ENCODE measurements around the gene PASK. TPM values are rescaled to one million over a fixed set of nuclear protein-coding genes. Genes with fewer than 3 reads are reported as not detected.

Gene PASK
- polyA plus RNA-seq, 3 donors = 0.56 to 4.3 (median 0.70) TPM

- Mint-ChIP-seq H3K4me1 (peaks cover 9% of the 10 kb centered on the region), H3K36me3 (peaks cover 75 to 80% of the 10 kb centered on the region in 2 donors)
- H3K79me2 ChIP-seq (ENCODE audit: insufficient read depth, low read length) = peaks cover 28% of the 10 kb centered on the region
These were observed 53.5 kb downstream of the PASK start for GRCh38 chr2:241095594-241096290.

GRCh38 chr2:241094924-241095420 is 54.3 kb downstream of the PASK start:
- no peaks in the 10 kb centered on the region for H3K4me1 ChIP-seq (ENCODE audit: control insufficient read depth in 1 of 2, insufficient read depth in 2 of 2, low read length in 2 of 2)
- H3K9me3 ChIP-seq (replicated peaks in 1 of 2; ENCODE audit: control insufficient read depth in 1 of 2, insufficient read depth in 1 of 2, low read length in 2 of 2) = no peaks in the 10 kb centered on the region
- peaks cover 41% of the 10 kb centered on the region for H4K20me1 ChIP-seq (ENCODE audit: insufficient read depth, low read length)
- DNase-seq = no peak
- TF ChIP-seq CTCF (IDR thresholded peaks at IDR 0.05) = no peak
- Mint-ChIP-seq H3K4me1 (peaks cover 4% of the 10 kb centered on the region), H3K9me3 (peaks cover 0 to 1% (median 0%) of the 10 kb centered on the region in 7 donors), H3K4me3 (no peak overlapping the region), H3K36me3 (peaks cover 78 to 84% of the 10 kb centered on the region in 2 donors), H3K27ac (no peak overlapping the region), H3K27me3 (ENCODE audit: low read depth in 3 of 3) (peaks cover 0 to 2% (median 0%) of the 10 kb centered on the region in 3 donors)
- no peak overlapping the region for H3K4me2 ChIP-seq (replicated peaks; ENCODE audit: extremely low read depth, low read length, poor library complexity, severe bottlenecking)
- no peak overlapping the region for H2AFZ ChIP-seq (ENCODE audit: insufficient read depth, low read depth, low read length, poor library complexity, severe bottlenecking)
- no peaks in the 10 kb centered on the region for H3K27me3 ChIP-seq (ENCODE audit: control insufficient read depth in 2 of 2, insufficient read depth in 2 of 2, low read length in 2 of 2)
- H3K36me3 ChIP-seq (replicated peaks in 1 of 2; ENCODE audit: control insufficient read depth in 1 of 2, insufficient read depth in 2 of 2, low read length in 2 of 2) = peaks cover 80 to 100% of the 10 kb centered on the region in 2 donors
- WGBS (ENCODE audit: insufficient coverage) = 100% methylated on average over 1 of the region's 6 CpGs
- no peak overlapping the region for H3K9ac ChIP-seq (ENCODE audit: insufficient read depth, low read length, poor library complexity, severe bottlenecking)
- peaks cover 20% of the 10 kb centered on the region for H3K79me2 ChIP-seq (ENCODE audit: insufficient read depth, low read length)
- H3K27ac ChIP-seq (ENCODE audit: low read depth in 1 of 2, low read length in 2 of 2) = no peak overlapping the region
- H3K4me3 ChIP-seq (replicated peaks in 1 of 3; ENCODE audit: low read depth in 2 of 3, low read length in 3 of 3) = no peak overlapping the region
- intact Hi-C loops (cut with micrococcal nuclease) = no loop called here

More at GRCh38 chr2:241095594-241096290, 53.5 kb downstream of the PASK start:
- Mint-ChIP-seq H3K27me3 (ENCODE audit: low read depth in 3 of 3) (peaks cover 0 to 2% (median 0%) of the 10 kb centered on the region in 3 donors), H3K9me3 (peaks cover 0 to 1% (median 0%) of the 10 kb centered on the region in 7 donors), H3K27ac (peak overlapping the region in 1 of 7 donors; percentile 8), H3K4me3 (no peak overlapping the region)
- H3K9ac ChIP-seq (ENCODE audit: insufficient read depth, low read length, poor library complexity, severe bottlenecking) = no peak overlapping the region
- whole genome bisulfite sequencing (ENCODE audit: insufficient coverage) = 97% methylated on average over 10 of the region's 14 CpGs
- no peak for DNase-seq
- no peaks in the 10 kb centered on the region for H3K27me3 ChIP-seq (ENCODE audit: control insufficient read depth in 2 of 2, insufficient read depth in 2 of 2, low read length in 2 of 2)
- H2AFZ ChIP-seq (ENCODE audit: insufficient read depth, low read depth, low read length, poor library complexity, severe bottlenecking) = no peak overlapping the region
- no peak overlapping the region for H3K4me2 ChIP-seq (replicated peaks; ENCODE audit: extremely low read depth, low read length, poor library complexity, severe bottlenecking)
- intact Hi-C loops (cut with micrococcal nuclease) = no loop called here
- no peak overlapping the region for H3K27ac ChIP-seq (ENCODE audit: low read depth in 1 of 2, low read length in 2 of 2)
- H3K9me3 ChIP-seq (replicated peaks in 1 of 2; ENCODE audit: control insufficient read depth in 1 of 2, insufficient read depth in 1 of 2, low read length in 2 of 2) = no peaks in the 10 kb centered on the region
- H4K20me1 ChIP-seq (ENCODE audit: insufficient read depth, low read length) = peaks cover 38% of the 10 kb centered on the region
- no peak overlapping the region for H3K4me3 ChIP-seq (replicated peaks in 1 of 3; ENCODE audit: low read depth in 2 of 3, low read length in 3 of 3)
- peaks cover 0 to 4% of the 10 kb centered on the region in 2 donors for H3K4me1 ChIP-seq (ENCODE audit: control insufficient read depth in 1 of 2, insufficient read depth in 2 of 2, low read length in 2 of 2)
- TF ChIP-seq CTCF (IDR thresholded peaks at IDR 0.05) = no peak
- H3K36me3 ChIP-seq (replicated peaks in 1 of 2; ENCODE audit: control insufficient read depth in 1 of 2, insufficient read depth in 2 of 2, low read length in 2 of 2) = peaks cover 81 to 95% of the 10 kb centered on the region in 2 donors
